ENCODE measurements around the gene TEC. TPM values are rescaled to one million over a fixed set of nuclear protein-coding genes. Genes with fewer than 3 reads are reported as not detected.
A peak's percentile ranks its signal among the peaks of the same experiment; 100 is the strongest.

The TEC gene
- total RNA-seq, 1 experiment from 2014 or later, result 3.2 TPM

DNA sequence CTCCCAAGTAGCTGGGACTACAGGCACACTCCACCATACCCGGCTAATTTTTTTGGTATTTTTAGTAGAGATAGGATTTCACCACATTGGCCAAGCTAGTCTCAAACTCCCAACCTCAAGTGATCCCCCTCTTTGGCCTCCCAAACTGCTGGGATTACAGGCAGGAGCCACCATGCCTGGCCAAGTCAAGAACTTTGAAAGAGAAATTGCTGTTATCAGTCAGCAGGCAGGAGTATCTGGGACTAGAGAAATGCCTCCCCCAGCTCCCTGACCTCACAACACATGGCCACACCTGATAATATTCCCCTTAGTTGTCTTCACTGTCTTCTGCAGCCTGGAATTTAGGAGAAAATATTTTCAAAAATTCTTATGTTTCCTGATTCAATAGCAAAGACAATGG is 143.0 kb downstream of the TEC start:
- no peak for DNase-seq (ENCODE audit: low spot score)

DNA sequence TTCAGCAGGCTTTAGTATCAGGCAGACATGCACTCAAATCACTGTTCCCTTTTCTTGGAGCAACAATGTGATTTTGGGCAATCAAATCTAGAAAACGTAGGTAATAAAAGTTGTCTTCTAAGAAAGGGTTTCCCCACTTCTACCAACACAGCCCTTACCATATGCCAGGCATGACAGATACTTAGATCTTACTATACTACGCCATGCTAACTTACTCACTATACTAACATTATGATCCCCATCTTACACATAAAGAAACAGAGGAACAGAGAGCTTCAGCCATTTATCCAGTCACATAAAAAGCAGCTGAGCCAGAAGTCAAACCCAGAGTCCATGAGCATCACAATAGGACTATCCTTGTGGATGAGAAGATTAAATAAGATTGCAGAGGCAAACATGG is 144.8 kb downstream of the TEC start:
- DNase-seq (ENCODE audit: low spot score), result no peak

DNA sequence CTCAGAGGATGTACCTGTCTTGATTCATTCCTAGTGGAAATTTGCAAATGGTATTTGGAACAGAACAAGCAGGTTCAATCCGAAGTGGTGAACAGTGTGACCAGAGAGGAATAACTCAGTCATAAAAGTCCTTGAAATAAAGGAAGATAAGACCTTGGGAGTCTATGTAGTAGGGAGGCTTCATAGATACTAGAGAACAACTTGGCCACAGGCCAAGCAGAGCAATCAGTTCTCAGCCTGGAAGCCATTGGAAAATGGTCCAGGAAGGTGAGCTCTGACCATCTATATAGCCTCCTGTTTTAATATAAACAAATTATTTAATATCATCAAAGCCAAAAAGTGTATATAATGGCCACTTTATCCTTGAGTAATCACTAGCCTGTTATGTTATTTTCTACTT is 146.9 kb downstream of the TEC start:
- no peak for DNase-seq (ENCODE audit: low spot score)

DNA sequence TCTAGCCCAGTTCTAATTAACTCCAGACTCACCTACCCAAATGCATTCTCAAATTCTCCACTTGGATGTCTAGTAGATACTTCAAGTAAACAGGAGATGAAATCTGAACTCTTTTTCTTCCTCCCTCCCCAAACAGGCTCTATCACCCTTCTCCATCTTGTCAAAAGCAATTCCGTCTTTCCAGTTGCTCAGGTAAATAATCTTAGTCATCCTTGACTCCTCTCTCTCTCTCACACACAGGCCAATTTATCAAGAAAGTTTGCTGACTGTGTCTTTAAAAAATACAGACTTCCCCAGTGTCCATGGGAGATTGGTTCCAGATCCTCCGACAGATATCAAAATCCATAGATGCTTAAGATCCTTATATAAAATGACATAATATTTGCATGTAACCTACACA is 148.5 kb downstream of the TEC start:
- DNase-seq (ENCODE audit: low spot score), result no peak

DNA sequence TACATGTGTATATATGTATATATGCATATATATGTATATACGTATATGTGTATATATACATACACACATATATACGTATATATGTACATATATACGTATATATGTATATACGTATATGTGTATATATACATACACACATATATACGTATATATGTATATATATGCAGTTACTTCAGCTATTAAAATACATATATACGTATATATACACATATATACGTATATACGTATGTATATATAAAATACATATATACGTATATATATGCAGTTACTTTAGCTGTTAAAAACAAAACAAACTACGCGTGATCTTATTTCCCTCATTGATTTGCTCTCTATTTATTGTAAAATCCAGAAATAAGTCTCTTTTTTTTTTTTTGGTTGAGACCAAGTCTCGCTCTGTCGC is 149.5 kb downstream of the TEC start:
- DNase-seq (ENCODE audit: low spot score), result no peak

DNA sequence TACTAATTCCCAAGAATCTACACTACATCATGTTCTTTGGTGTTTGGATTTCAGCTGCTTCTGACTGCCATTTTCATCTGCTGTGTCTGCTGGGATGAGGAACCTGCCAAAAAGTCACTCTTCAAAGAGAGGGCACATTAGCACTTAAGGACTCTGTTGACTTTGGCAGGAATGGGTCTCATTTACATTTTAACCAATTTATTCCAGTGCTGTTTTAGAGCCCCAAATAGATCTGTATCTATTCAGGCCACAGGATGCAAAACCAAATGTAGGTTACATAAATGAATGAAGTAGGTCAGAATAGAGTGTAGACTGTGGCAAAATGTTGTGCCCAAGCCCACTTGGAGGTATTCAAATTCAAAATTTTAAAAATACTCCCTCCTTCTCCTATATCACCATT is 150.0 kb downstream of the TEC start:
- no peak for DNase-seq (ENCODE audit: low spot score)

DNA sequence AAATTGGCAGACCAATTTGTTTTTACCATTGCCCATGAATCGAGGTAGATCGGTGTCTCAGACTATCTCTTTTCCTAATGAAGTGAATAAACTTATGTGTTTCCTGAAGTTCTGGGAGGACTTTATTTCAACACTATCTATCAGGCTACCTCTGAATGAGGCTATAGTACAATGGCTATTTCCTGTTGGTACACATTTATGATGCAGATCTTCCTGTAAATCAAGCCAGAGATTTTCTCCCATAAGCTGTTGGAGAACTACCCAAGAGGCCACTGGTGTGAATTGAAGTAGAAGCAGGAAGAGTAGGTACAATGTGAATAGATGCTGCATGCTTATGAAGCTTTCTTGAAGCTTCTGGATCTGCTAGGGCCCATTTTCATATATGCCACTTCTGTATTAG is 151.6 kb downstream of the TEC start:
- DNase-seq (ENCODE audit: low spot score), result no peak

DNA sequence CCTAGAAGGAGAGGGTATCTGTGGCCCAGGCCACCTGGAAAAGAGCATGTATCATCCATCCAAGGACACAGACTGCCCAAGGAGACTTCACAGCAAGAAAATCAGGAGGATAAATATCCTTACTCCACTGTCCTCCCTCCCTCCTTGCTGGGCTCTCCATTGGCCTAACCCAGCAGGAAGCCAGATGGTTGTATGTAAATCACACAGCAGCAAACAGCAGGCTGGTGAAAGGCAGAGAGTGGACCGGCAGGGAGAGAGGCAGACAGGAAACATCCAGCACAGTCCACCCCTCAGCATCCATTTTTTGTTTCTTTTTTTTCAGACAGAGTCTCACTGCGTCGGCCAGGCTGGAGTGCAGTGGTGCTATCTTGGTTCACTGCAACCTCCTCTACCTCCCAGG is 153.1 kb downstream of the TEC start:
- DNase-seq (ENCODE audit: low spot score), result no peak

DNA sequence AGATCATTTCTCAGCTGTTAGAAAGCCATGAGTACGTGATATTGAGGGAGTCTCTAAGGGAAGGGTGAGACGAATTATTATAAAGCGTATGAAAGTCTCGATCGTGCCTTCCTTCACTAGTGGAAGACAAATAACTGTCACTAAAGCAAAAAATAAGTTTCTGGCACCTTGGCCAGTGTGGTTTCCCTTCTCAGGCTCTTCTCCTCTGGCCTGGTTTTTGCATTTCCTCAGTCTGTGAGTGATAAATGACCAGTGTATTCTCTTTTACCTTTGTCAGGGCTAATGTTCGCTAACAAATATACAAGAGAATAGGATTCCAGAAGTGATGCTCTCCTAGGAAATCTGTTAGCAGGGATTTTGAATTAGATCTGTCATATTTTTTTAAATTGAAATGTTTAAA is 155.2 kb downstream of the TEC start:
- no peak for DNase-seq (ENCODE audit: low spot score)

DNA sequence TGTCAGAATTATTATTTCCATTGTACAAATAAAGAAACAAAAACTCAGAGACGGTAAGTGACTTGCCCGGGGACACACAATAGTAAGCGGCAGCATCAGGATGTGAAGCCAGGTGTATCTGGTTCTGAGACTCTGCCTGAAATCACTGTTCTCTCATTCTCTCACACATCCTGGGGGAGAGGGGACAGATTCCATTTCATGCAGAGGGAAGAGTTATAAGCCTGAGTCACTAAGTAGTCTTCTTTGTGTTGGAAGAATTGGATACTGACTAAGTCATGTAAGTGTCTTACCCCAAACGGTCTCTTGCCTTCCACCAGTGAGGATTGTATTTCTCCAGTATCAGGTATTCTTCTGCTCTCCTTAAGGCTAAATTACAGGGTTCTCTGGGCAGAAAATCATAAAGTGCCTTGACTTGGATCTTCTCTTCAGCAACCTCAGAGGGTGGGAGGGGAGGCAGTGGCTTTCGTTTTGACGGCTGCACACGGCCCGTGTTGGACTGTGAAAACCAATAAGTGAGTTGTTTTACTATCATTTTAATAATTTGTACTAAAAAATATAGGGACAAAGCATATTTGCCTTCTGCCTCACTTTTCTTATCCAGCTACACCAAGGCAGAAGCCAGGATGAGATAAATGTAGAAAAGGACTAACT is 157.5 kb downstream of the TEC start:
- DNase-seq (ENCODE audit: low spot score), result no peak

DNA sequence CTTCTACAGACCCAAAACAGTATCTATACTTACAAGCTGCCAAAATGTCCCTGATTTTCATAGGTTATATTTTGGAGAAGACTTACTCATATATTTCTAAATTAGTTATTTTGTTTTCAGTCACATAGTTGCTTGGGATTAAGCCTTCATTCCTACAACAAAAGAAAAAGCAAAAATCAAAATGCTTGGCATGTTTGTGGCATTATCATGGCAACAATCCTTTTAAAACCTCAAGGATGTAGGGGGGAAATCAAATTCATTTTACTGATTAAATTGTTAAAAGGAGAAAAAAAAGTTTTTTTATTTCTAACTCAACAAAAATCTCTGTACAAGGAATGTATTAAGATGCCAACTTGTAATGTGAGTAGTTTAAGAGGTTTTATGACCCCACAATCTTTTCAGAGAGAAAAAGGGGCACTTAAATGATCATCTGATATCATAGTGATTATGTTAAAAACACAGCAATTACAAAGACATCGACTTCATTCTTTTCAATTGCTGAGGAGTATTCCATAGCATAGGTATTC is 159.1 kb downstream of the TEC start:
- no peak for DNase-seq (ENCODE audit: low spot score)

DNA sequence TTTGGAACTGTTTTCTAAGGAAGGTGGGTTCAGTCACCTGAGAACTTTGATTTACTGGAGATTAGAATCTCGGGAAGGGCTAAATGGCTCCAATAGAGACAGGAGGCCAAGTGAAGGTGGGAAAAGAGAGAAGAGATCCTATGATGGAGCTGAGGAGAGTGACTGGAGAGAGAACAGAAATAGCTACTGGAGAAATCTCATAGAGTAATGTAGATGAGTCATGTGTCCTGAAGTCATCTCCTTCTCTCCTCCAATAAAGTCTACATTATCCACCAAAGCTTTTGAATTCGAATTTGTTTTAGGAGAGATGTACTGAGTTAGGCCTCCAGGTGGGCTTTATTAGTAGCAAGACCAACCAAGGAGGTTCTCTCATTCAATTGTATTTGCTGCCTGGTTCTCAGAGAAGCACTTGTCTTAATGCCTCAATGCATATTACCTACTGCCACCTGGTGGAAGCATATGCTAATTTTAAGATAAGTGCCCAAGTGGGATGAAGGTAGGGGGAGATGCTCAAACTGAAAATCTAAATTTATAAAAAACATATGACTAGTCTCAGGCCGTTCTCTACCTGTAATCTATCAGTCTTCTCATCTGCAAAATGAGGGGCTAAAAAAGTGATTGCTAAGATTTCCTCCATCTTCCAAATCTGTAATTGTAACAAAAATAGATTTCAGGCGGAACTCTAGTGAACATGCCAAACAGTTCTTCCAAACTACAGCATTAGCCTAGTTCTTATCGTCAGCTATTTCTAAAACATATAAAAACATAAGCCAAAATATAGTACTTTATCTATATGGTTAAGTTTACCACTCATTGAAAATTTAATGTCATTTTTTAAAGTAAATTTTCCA is 160.0 kb downstream of the TEC start:
- peak; percentile 84 for DNase-seq (ENCODE audit: low spot score)

DNA sequence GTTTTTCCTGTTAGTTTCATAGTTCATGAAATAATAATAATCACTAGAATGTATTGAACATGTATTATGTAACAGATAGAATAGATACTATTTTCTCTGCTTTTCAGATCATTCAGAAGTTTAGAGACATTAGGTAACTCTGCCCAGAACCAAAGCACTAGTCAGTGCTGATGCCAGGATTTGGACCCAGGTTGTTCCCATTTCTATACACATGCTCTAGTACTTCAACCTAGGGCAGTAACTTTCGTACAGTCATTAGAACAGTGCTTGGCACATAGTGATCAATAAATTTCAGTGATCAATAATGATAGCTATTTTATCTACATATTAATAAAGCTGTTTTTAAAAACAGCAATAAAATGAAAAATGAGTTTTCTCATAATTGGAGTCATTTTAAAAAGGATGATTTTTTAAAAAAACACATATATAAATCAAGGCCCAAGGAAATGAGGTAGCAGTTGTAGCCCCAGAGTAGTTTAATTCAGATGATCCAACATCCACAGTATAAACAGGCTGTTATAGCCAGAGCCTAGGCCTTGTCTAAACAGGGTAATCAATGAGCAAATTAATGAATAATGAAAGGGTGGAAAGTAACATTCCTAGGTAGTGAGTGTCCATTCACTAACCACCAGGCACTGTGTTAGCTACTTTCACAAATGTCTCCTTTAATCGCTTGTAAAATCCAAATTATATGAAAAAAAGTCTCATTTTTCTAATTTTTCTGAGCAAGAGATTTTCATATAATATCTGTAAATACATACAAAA is 161.1 kb downstream of the TEC start:
- peak; percentile 25 for DNase-seq (ENCODE audit: low spot score)

DNA sequence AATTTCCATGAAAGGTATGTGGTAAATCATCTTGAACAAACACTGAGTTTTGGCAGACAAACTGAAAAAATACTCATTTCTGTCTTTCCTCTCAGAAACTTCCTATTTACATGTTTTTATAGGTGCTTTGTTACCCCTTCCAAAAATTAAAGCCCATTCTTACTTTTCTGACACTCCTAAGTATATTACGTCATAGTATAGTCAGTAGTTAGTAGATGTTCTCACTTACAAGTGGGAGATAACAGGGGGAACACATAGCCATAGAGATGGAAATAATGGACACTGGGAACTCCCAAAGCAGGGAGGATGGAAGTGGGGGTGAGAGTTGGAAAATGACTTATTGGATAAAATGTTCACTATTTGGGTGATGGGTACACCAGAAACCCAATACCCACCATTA is 164.4 kb downstream of the TEC start:
- DNase-seq (ENCODE audit: low spot score), result no peak

DNA sequence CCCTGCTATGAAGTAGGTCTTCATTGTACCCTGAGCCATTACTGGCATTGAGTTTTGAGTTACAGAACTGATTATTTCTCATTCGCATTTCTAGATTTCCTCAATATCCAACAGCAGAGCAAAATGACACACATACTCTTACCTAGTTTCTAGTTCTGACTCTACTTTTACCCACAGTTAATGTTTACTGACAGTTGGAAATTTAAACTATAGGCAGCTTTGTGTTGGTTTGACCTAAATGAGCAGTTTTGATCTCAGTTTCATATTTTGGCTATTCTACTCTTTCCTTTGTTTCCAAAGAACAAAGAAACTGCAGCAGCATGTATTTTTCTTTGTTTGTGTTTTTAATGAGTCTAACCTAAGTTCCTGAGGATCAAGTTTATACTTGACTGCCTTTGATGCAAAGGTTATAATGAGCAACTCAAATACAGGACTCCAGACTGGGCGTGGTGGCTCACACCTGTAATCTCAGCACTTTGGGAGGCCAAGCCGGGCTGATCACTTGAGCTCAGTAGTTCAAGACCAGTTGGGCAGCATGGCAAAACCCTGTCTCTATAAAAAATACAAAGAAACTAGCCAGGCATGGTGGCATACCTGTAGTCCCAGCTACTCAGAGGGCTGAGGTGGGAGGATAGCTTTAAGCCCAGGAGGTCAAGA is 166.0 kb downstream of the TEC start:
- DNase-seq (ENCODE audit: low spot score), result no peak

DNA sequence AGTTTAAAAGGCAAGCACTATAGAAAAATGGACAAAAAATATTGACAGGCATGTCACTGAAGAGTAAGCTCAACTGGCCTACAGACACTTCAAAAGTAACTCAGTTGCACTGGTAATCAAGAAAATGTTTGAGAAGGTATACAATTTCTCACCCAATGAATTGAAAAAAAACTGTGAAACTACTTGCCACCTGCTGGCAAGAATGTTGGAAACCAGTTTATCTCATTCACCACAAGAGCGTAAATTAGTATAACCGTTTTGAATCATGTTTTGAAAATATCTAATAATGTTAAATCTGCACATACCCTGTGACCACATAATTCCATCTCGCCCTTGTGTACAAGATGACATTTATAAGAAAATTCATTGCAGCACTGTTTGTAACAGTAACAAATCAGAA is 167.3 kb downstream of the TEC start:
- DNase-seq (ENCODE audit: low spot score), result peak; percentile 41

DNA sequence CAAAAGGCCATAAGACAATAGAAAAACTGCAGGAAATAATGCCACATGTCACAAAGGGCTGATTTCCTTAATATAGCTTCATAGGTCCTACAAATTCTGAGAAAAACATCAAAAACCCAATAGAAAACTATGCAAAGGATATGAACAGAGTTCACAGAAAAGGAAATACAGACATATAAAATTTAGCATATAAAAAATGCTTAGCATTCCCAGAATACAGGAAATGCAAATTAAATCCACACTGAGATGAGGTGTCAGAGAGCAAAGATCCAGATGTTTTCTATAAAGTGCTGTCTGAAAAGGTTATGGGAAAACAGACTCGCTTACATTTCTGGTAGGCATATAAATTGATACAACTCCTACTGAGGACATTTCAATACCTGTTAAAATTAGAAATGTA is 169.4 kb downstream of the TEC start:
- DNase-seq (ENCODE audit: low spot score), result no peak

DNA sequence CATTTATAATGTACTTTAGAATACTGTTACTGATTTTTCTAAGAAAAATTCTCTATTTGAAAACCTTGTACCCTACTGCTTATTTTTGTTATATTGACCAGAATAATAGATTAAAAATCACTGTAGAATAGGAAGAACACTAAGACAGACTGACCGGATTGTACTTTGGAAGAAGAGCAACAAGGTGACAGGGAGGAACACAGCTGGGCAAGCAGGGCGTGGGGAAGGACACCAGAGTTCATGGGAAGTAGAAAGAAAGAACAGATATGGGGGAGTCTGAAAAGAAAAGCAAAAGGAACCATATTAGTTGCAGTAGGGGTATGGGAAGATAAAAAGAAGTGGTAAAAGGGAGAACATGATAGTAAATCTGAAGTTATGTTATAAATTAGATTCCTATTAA is 174.2 kb downstream of the TEC start:
- no peak for DNase-seq (ENCODE audit: low spot score)

DNA sequence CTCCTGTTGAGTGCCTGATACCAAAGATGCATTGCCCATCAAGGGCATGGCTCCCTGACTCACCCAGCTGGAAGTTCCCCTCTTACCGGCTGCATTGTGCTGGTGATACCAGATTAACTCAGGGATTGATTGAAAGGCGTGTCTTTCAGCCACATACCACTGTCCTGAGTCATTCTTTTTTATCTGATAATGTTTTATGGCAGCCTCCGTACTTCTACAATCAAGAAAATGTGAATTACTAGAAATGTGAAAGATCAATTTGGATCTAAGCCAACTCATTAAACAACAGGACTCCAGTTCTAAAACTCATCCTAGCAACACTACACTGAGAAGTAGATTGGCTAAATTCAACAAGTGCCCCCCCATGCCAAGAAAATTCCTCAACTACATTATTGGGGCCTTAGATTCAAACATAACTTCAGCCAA is 175.6 kb downstream of the TEC start:
- DNase-seq (ENCODE audit: low spot score), result peak; percentile 72

DNA sequence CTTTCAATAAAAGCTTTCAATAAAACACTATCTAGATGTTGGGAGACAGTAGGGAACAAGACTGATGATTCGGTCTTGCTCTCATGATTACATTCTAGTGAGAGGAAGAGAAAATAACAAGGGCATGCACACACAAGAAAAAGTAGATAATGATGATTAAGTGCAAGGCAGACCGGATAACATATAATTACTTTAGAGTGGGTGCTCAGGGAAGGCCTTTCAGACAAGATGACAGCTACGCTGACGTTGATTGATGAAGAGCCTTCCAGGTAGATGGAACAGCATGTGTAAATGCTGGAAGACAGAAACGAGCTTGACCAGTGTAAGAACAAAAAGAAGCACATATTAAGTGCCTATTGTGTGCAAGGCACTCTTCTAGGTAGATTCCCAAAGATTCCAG is 179.0 kb downstream of the TEC start:
- DNase-seq (ENCODE audit: low spot score), result no peak

DNA sequence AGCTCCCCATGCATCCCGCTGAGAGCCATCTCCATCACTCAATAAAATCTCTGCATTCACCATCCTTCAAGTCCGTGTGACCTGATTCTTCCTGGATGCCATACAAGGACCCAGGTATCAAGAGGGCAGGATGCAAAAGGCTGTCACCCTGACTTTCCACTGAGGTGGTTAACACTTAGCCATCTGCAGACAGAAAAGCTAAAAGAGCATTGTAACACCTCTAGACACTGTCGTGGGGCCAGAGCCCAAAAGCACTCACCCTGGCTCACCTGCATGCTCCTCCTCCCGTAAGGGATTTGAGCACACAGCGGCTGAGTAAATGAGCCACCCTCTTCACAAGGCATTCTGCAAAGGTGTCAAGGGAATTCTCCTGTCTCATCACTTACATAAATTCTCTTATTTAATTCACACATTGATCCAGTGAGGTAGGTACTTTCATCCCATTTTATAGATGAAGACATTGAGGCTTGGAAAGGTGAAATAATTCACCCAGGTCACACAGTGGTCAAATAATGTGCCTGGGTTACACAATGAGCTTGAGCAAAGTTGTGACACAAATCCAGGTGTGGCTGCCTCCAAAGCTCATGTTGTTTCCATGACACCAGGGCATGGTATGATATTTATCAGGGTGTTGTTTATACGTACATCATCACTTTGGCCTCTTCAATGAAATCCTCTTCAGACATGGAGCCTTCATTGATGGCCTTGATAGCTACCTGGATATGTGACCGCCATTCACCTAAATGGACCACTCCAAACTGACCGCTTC is 183.6 kb downstream of the TEC start:
- peak; percentile 35 for DNase-seq (ENCODE audit: low spot score)
